AG08395 (cell line): Measurements from ENCODE around the gene DPH1.

Source experiments
- DNase-seq: peaks from one replicate; pipeline ENCODE4 v3.0.0; 2012; ENCODE audit warnings: mixed read lengths, low spot score

DPH1 gene

GRCh38 chr17:2027528-2028233 lies 2.3 kb upstream of the DPH1 start:
- DNase-seq, result no peak

- DNase-seq, result no peak
Observed at GRCh38 chr17:2028234-2028614, 1.7 kb upstream of the DPH1 start.

GRCh38 chr17:2028737-2029136 lies 1.2 kb upstream of the DPH1 start:
- no peak for DNase-seq

- DNase-seq, result no peak
Observed at GRCh38 chr17:2030779-2031163, 818 bp downstream of the DPH1 start.

- no peak for DNase-seq
Observed at GRCh38 chr17:2033153-2033552, 3.2 kb downstream of the DPH1 start.

- no peak for DNase-seq
Observed at GRCh38 chr17:2034157-2034556, 4.2 kb downstream of the DPH1 start.

- peak; percentile 66 for DNase-seq
Observed at GRCh38 chr17:2034806-2035540, 5.0 kb downstream of the DPH1 start.

GRCh38 chr17:2035541-2036488 lies 5.9 kb downstream of the DPH1 start:
- DNase-seq, result no peak

GRCh38 chr17:2037155-2037554 lies 7.2 kb downstream of the DPH1 start:
- no peak for DNase-seq

GRCh38 chr17:2040219-2040827 lies 10.4 kb downstream of the DPH1 start:
- no peak for DNase-seq

GRCh38 chr17:2040942-2041560 lies 11.1 kb downstream of the DPH1 start:
- DNase-seq, result no peak

- DNase-seq, result peak; percentile 95
Observed at GRCh38 chr17:2041561-2042389, 11.8 kb downstream of the DPH1 start, which contains the start of gene OVCA2. Gene OVCA2, plus strand, starts transcription at chr17:2042022. Its CDS starts 26 bp downstream, at chr17:2042048.

GRCh38 chr17:2042390-2042847 lies 12.5 kb downstream of the DPH1 start:
- no peak for DNase-seq

- DNase-seq, result no peak
Observed at GRCh38 chr17:2042933-2043332, 13.0 kb downstream of the DPH1 start.

- peak; percentile 80 for DNase-seq
Observed at GRCh38 chr17:2043785-2044184, 13.8 kb downstream of the DPH1 start.

GRCh38 chr17:2044263-2044894 lies 14.4 kb downstream of the DPH1 start:
- no peak for DNase-seq

- no peak for DNase-seq
Observed at GRCh38 chr17:2047590-2047989, 17.6 kb downstream of the DPH1 start.

GRCh38 chr17:2048805-2049204 lies 18.9 kb downstream of the DPH1 start:
- DNase-seq, result no peak

- DNase-seq, result peak; percentile 91
Observed at GRCh38 chr17:2049333-2050299, 19.7 kb downstream of the DPH1 start.
